Measurements from ENCODE around the gene ATF7IP.

DNA sequence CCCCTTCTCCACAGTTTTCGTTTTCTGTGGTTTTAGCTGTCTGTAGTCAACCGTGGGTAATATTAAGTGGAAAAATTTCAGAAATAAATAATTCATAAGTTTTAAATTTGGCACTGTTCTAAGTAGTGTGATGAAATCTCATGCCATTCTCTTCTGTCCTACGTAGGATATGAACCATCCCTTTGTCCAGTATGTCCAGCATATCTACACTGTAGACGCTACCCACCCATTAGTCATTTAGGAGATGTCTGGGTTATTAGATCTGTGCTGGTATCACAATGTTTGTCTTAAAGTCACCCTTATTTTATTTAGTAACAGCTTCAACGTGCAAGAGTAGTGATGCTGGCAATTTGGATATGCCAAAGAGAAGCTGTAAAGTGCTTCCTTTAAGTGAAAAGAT, 44.7 kb downstream of the ATF7IP start:
- TF ChIP-seq, protein P1, sequence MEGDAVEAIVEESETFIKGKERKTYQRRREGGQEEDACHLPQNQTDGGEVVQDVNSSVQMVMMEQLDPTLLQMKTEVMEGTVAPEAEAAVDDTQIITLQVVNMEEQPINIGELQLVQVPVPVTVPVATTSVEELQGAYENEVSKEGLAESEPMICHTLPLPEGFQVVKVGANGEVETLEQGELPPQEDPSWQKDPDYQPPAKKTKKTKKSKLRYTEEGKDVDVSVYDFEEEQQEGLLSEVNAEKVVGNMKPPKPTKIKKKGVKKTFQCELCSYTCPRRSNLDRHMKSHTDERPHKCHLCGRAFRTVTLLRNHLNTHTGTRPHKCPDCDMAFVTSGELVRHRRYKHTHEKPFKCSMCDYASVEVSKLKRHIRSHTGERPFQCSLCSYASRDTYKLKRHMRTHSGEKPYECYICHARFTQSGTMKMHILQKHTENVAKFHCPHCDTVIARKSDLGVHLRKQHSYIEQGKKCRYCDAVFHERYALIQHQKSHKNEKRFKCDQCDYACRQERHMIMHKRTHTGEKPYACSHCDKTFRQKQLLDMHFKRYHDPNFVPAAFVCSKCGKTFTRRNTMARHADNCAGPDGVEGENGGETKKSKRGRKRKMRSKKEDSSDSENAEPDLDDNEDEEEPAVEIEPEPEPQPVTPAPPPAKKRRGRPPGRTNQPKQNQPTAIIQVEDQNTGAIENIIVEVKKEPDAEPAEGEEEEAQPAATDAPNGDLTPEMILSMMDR (IDR thresholded peaks at IDR 0.05): no peak
- TF ChIP-seq POLR2A (IDR thresholded peaks at IDR 0.05): no peak
